Trophoblast cell (in vitro differentiated cells and primary cell): ENCODE measurements around the gene ANKRD17.

Experiments used
- DNase-seq, 2 donors: peaks; one replicate each; pipeline ENCODE4 v3.0.0-alpha.2; 2016
- H2AFZ ChIP-seq: 2 replicates; pipeline ENCODE4 v1.6.1; 2013; ENCODE audit warnings: low read length, moderate library complexity, mild to moderate bottlenecking; ENCODE audit not compliant: insufficient read depth, poor library complexity
- H2AK5ac ChIP-seq: 2 replicates; pipeline ENCODE4 v1.6.1; 2013; ENCODE audit warnings: mild to moderate bottlenecking, low read length
- H2BK120ac ChIP-seq: 2 replicates; pipeline ENCODE4 v1.6.1; 2013; ENCODE audit warnings: low read length, mild to moderate bottlenecking, moderate library complexity; ENCODE audit not compliant: insufficient read depth, poor library complexity
- H2BK12ac ChIP-seq: 2 replicates; pipeline ENCODE4 v1.6.1; 2013; ENCODE audit warnings: mild to moderate bottlenecking, low read length, moderate library complexity
- H2BK5ac ChIP-seq: 2 replicates; pipeline ENCODE4 v1.6.1; 2013; ENCODE audit warnings: low read length, low read depth, moderate library complexity, mild to moderate bottlenecking; ENCODE audit not compliant: poor library complexity
- H3K14ac ChIP-seq: 2 replicates; pipeline ENCODE4 v1.6.1; 2013; ENCODE audit warnings: mild to moderate bottlenecking, low read length
- H3K18ac ChIP-seq: 2 replicates; pipeline ENCODE4 v1.6.1; 2013; ENCODE audit warnings: mild to moderate bottlenecking, low read length
- H3K23ac ChIP-seq: 2 replicates; pipeline ENCODE4 v1.6.1; 2013; ENCODE audit warnings: low read length
- H3K27ac ChIP-seq: 2 replicates; pipeline ENCODE4 v1.5.1; 2013; ENCODE audit warnings: low read depth, mild to moderate bottlenecking, inconsistent platforms, low read length, moderate library complexity
- H3K27me3 ChIP-seq: 2 replicates; pipeline ENCODE4 v1.6.1; 2013; ENCODE audit warnings: inconsistent platforms, mild to moderate bottlenecking, low read length, moderate library complexity; ENCODE audit not compliant: insufficient read depth
- H3K36me3 ChIP-seq, 2 experiments: 1 replicate in 1 of 2; 2 replicates in 1 of 2; pipeline ENCODE4 v1.6.1; 2013; ENCODE audit warnings: low read length in 2 of 2, mild to moderate bottlenecking in 2 of 2, moderate library complexity in 1 of 2; ENCODE audit not compliant: insufficient read depth in 2 of 2, control insufficient read depth in 1 of 2
- H3K4ac ChIP-seq: 2 replicates; pipeline ENCODE4 v1.6.1; 2013; ENCODE audit warnings: low read depth, mild to moderate bottlenecking, low read length, moderate library complexity
- H3K4me1 ChIP-seq, 2 experiments: 1 replicate in 1 of 2; 2 replicates in 1 of 2; pipeline ENCODE4 v1.6.1; 2013; ENCODE audit warnings: low read length in 2 of 2, mild to moderate bottlenecking in 2 of 2, moderate library complexity in 1 of 2; ENCODE audit not compliant: insufficient read depth in 2 of 2, control insufficient read depth in 1 of 2
- H3K4me2 ChIP-seq: 2 replicates; pipeline ENCODE4 v1.6.1; 2013; ENCODE audit warnings: inconsistent platforms, mild to moderate bottlenecking, low read length, moderate library complexity
- H3K4me3 ChIP-seq: 2 replicates; pipeline ENCODE4 v1.5.1; 2013; ENCODE audit warnings: mild to moderate bottlenecking, low read depth, low read length, inconsistent platforms
- H3K79me1 ChIP-seq: one replicate; pipeline ENCODE4 v1.6.1; 2013; ENCODE audit warnings: low read length
- H3K79me2 ChIP-seq: 2 replicates; pipeline ENCODE4 v1.6.1; 2013; ENCODE audit warnings: low read length, mild to moderate bottlenecking; ENCODE audit not compliant: control insufficient read depth, insufficient read depth, poor library complexity
- H3K9ac ChIP-seq: 2 replicates; pipeline ENCODE4 v1.6.1; 2013; ENCODE audit warnings: mild to moderate bottlenecking, low read length
- H3K9me3 ChIP-seq: 2 replicates; pipeline ENCODE4 v1.6.1; 2013; ENCODE audit warnings: low read depth, mild to moderate bottlenecking, control low read depth, inconsistent platforms, low read length; ENCODE audit not compliant: insufficient read depth
- H4K12ac ChIP-seq: 2 replicates; pipeline ENCODE4 v1.6.1; 2013; ENCODE audit warnings: low read depth, mild to moderate bottlenecking, low read length, moderate library complexity
- H4K8ac ChIP-seq: 2 replicates; pipeline ENCODE4 v1.6.1; 2013; ENCODE audit warnings: low read depth, mild to moderate bottlenecking, low read length, moderate library complexity
- H4K91ac ChIP-seq: one replicate; pipeline ENCODE4 v1.6.1; 2013; ENCODE audit warnings: low read depth, mild to moderate bottlenecking, low read length, moderate library complexity
- WGBS: extraction: QIAGEN DNeasy Blood & Tissue Kit; methylation state at CpG from one replicate; pipeline ENCODE4 v1.1.7; 2013; ENCODE audit warnings: missing lambda C conversion rate; ENCODE audit not compliant: insufficient read length, insufficient coverage; ENCODE audit errors: extremely low coverage; 5-methylcytosine and 5-hydroxymethylcytosine counted together

Gene ANKRD17

DNA sequence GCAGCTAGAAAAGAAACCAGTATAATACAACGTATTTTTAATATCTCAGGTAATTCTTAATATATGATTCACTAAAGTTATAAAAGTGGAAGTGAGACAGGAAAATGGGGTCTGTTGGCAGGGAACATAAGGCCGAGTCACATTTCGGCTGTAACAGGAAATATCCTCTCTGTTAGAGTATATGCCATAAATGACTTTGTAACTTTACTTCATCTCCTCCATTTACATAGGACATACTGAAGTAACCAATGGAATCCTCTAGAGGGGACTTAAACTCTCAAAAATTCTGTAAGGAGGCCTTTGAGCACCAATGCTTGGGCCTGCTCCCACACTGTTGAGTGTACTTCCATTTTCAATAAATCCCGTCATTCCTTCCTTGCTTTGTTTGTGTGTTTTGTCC is 71.3 kb downstream of the ANKRD17 start:
- no peak overlapping the region for H3K27ac ChIP-seq
- H3K23ac ChIP-seq = no peak overlapping the region
- H2BK5ac ChIP-seq = no peak overlapping the region
- H3K9ac ChIP-seq = no peak overlapping the region
- no peak overlapping the region for H3K14ac ChIP-seq
- no peak for DNase-seq
- no peak overlapping the region for H3K18ac ChIP-seq
- H3K79me2 ChIP-seq = no peaks in the 10 kb centered on the region
- H2BK120ac ChIP-seq = no peak overlapping the region
- no peak overlapping the region for H2AFZ ChIP-seq
- no peak overlapping the region for H4K91ac ChIP-seq
- no peaks in the 10 kb centered on the region for H3K27me3 ChIP-seq
- H2AK5ac ChIP-seq = no peak overlapping the region
- H3K36me3 ChIP-seq = no peaks in the 10 kb centered on the region
- no peak overlapping the region for H2BK12ac ChIP-seq
- no peak overlapping the region for H3K4me3 ChIP-seq
- no peaks in the 10 kb centered on the region for H3K9me3 ChIP-seq
- no peak overlapping the region for H3K4ac ChIP-seq
- no peak overlapping the region for H4K12ac ChIP-seq
- H3K4me2 ChIP-seq = no peak overlapping the region
- no peaks in the 10 kb centered on the region for H3K79me1 ChIP-seq
- no peak overlapping the region for H4K8ac ChIP-seq
- WGBS = no CpG with 5 or more reads among the region's 4 CpGs
- no peaks in the 10 kb centered on the region for H3K4me1 ChIP-seq

DNA sequence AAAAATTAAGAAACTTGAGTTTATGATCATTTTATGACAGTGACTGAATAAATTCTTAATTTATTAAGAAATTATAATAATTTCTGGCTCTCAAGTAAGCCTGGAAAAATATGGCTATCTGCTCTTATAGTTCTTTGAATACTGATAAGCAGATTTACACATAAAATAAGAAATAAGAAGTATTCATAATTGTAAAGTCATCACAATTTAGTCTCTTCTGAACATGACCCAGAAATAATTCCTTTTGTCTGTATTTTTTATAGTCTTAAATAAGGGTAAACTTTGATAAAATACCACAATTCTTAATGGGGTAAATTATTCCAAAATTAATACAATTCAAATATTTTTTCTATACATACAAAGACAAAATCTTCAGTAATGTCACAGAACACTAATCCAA is 72.7 kb downstream of the ANKRD17 start:
- DNase-seq = no peak
- no peak overlapping the region for H2AFZ ChIP-seq
- H3K4me3 ChIP-seq = no peak overlapping the region
- H3K79me2 ChIP-seq = no peaks in the 10 kb centered on the region
- no peak overlapping the region for H3K4me2 ChIP-seq
- H3K4me1 ChIP-seq = no peaks in the 10 kb centered on the region
- H4K91ac ChIP-seq = no peak overlapping the region
- H3K14ac ChIP-seq = no peak overlapping the region
- H3K18ac ChIP-seq = no peak overlapping the region
- H2BK120ac ChIP-seq = no peak overlapping the region
- H3K27me3 ChIP-seq = no peaks in the 10 kb centered on the region
- H3K23ac ChIP-seq = no peak overlapping the region
- H2BK12ac ChIP-seq = no peak overlapping the region
- no peak overlapping the region for H2AK5ac ChIP-seq
- H3K36me3 ChIP-seq = no peaks in the 10 kb centered on the region
- no peak overlapping the region for H3K4ac ChIP-seq
- H2BK5ac ChIP-seq = no peak overlapping the region
- no peak overlapping the region for H4K8ac ChIP-seq
- no peak overlapping the region for H3K27ac ChIP-seq
- H3K9ac ChIP-seq = no peak overlapping the region
- no peaks in the 10 kb centered on the region for H3K79me1 ChIP-seq
- H4K12ac ChIP-seq = no peak overlapping the region
- no peaks in the 10 kb centered on the region for H3K9me3 ChIP-seq

DNA sequence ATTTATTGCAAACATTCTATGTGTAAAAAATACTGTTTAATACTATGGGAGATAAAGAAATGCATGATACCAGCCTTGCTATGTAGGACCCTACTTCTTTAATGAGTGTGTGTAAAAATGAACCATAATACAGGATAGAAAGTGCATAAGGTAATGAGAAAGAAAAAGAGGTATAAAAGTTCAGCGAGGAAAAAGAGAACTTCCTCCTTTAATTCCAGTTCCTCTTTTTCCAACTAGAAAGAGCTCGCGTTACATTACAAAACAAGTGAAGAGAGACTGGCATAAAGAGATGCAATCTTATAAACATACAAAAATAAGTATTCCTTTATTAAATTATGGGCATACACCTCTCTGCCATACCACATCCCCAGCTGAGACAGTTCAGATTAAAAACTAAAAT is 77.4 kb downstream of the ANKRD17 start:
- Histone ChIP-seq H4K91ac (no peak overlapping the region), H4K12ac (no peak overlapping the region), H3K9ac (no peak overlapping the region), H2BK120ac (no peak overlapping the region), H3K4me1 (no peaks in the 10 kb centered on the region), H3K4ac (no peak overlapping the region), H2AFZ (no peak overlapping the region), H4K8ac (no peak overlapping the region), H3K79me2 (no peaks in the 10 kb centered on the region), H3K79me1 (no peaks in the 10 kb centered on the region), H3K18ac (no peak overlapping the region), H3K27me3 (no peaks in the 10 kb centered on the region), H2BK12ac (no peak overlapping the region), H3K4me2 (no peak overlapping the region), H3K36me3 (no peaks in the 10 kb centered on the region), H2BK5ac (no peak overlapping the region), H3K27ac (no peak overlapping the region), H3K4me3 (no peak overlapping the region), H3K14ac (no peak overlapping the region), H2AK5ac (no peak overlapping the region), H3K23ac (no peak overlapping the region), H3K9me3 (no peaks in the 10 kb centered on the region)
- WGBS = no CpG with 5 or more reads among the region's 3 CpGs
- DNase-seq = no peak

DNA sequence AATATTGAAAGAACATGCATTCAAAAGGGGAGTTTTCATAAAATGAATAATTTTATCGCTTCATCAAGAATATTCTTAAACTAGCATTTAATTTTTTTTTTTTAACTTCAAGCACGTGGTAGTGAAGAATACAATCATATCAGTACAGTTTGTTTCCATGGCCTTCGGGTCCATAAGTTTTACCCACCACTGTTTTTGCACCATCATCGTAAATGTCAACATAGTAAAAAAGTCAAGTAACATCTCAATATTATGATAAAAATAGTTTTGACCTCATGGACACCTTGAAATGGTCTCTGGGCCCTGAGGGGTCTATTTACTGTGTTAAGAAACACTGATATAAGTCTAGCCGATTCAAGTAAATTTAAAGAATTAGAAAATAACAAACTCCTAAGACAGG is 80.2 kb downstream of the ANKRD17 start:
- Histone ChIP-seq H3K36me3 (no peaks in the 10 kb centered on the region), H4K91ac (no peak overlapping the region), H4K8ac (no peak overlapping the region), H3K79me2 (no peaks in the 10 kb centered on the region), H3K9me3 (no peaks in the 10 kb centered on the region), H3K18ac (no peak overlapping the region), H3K23ac (no peak overlapping the region), H3K9ac (no peak overlapping the region), H2BK120ac (no peak overlapping the region), H3K4me2 (no peak overlapping the region), H2AFZ (no peak overlapping the region), H2BK5ac (no peak overlapping the region), H3K79me1 (no peaks in the 10 kb centered on the region), H3K4ac (no peak overlapping the region), H3K27ac (no peak overlapping the region), H3K4me3 (no peak overlapping the region), H3K4me1 (no peaks in the 10 kb centered on the region), H4K12ac (no peak overlapping the region), H2AK5ac (no peak overlapping the region), H3K14ac (no peak overlapping the region), H3K27me3 (no peaks in the 10 kb centered on the region), H2BK12ac (no peak overlapping the region)
- DNase-seq = no peak
- no CpG with 5 or more reads among the region's 5 CpGs for WGBS

DNA sequence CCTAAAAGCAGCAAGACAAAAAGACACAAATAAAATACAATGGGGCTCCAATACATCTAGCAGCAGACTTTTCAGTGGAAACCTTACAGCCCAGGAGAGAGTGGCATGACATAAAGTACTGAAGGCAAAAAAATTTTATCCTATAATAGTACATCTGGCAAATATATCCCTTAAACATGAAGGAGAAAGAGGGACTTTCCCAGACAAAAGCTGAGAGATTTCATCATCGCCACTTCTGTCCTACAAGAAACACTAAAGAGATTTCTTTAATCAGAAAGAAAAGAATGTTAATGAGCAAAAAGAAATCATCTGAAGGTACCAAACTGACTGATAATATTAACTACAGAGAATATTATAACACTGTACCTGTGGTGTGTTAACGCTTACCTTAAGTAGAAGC is 86.4 kb downstream of the ANKRD17 start:
- Histone ChIP-seq H3K9me3 (no peaks in the 10 kb centered on the region), H3K4me1 (no peaks in the 10 kb centered on the region), H3K79me1 (no peaks in the 10 kb centered on the region), H2AFZ (no peak overlapping the region), H3K27ac (no peak overlapping the region), H4K91ac (no peak overlapping the region), H3K36me3 (peaks cover 12 to 21% of the 10 kb centered on the region in 2 experiments), H2BK12ac (no peak overlapping the region), H3K4ac (no peak overlapping the region), H3K9ac (no peak overlapping the region), H4K12ac (no peak overlapping the region), H3K14ac (no peak overlapping the region), H3K23ac (no peak overlapping the region), H2AK5ac (no peak overlapping the region), H3K18ac (no peak overlapping the region), H4K8ac (no peak overlapping the region), H2BK5ac (no peak overlapping the region), H3K27me3 (no peaks in the 10 kb centered on the region), H3K4me3 (no peak overlapping the region), H2BK120ac (no peak overlapping the region), H3K79me2 (no peaks in the 10 kb centered on the region), H3K4me2 (no peak overlapping the region)
- no CpG with 5 or more reads among the region's 2 CpGs for WGBS
- no peak for DNase-seq
